Vagina (tissue), 2 donors: Measurements from ENCODE around the gene GRM4. TPM values are rescaled to one million over a fixed set of nuclear protein-coding genes. Genes with fewer than 3 reads are reported as not detected.

Experiments
- DNase-seq, 2 donors: peaks; one replicate each; pipeline ENCODE4 v3.0.0-alpha.2; 2017; ENCODE audit errors: extremely low spot score in 2 of 2
- H3K27ac ChIP-seq: fragments of 200-600 bp; sonication (generic); one replicate; pipeline ENCODE4 v1.5.1; 2019
- H3K27me3 ChIP-seq: fragments of 200-600 bp; sonication (generic); one replicate; pipeline ENCODE4 v1.5.1; 2019
- H3K36me3 ChIP-seq, 2 donors: fragments of 200-600 bp; sonication (generic); one replicate each; pipeline ENCODE4 v1.5.1; 2017 to 2019
- H3K4me1 ChIP-seq: fragments of 200-600 bp; sonication (generic); one replicate; pipeline ENCODE4 v1.5.1; 2019
- H3K4me3 ChIP-seq, 2 donors: fragments of 200-600 bp; sonication (generic); 1 replicate in 1 of 2; 2 replicates in 1 of 2; pipeline ENCODE4 v1.5.1; 2016 to 2019
- H3K9me3 ChIP-seq: fragments of 200-600 bp; sonication (generic); one replicate; pipeline ENCODE4 v1.5.1; 2019
- POLR2A ChIP-seq, 2 donors: fragments of 450-650 bp; IDR thresholded peaks; one replicate each; pipeline ENCODE4 v1.6.1; 2017; ENCODE audit warnings: antibody characterized with exemption in 2 of 2, mild to moderate bottlenecking in 2 of 2, moderate library complexity in 2 of 2
- POLR2AphosphoS5 ChIP-seq, 2 donors: sonication (generic); formaldehyde crosslinking; IDR thresholded peaks; one replicate each; pipeline ENCODE4 v1.9.0; 2017; ENCODE audit warnings: antibody characterized with exemption in 2 of 2, mild to moderate bottlenecking in 2 of 2, low read depth in 1 of 2; ENCODE audit not compliant: insufficient read depth in 1 of 2
- intact Hi-C: fragments of 100-400 bp; cut with DNase I; formaldehyde crosslinking; loops from one replicate; pipeline ENCODE4 v1.15.1; 2023
- total RNA-seq: library from RNA; depleted of rRNA; stranded (reverse); fragments of >200 nt; gene quantifications from one replicate; pipeline ENCODE4 v1.2.3, GENCODE V29; 2016
- TF ChIP-seq, protein P1 (sequence below), 3 experiments: fragments of 450-650 bp in 2 of 3; fragments of 200-600 bp in 1 of 3; sonication (generic) in 1 of 3; IDR thresholded peaks; one replicate each; pipeline ENCODE4 v1.5.1; 2017 to 2019; ENCODE audit warnings: antibody characterized with exemption in 3 of 3, mild to moderate bottlenecking in 2 of 3, moderate library complexity in 2 of 3

Gene GRM4
- total RNA-seq, 1 donor from 2014 or later = not detected

GRCh38 chr6:33983721-33984465 lies 162.0 kb downstream of the GRM4 start:
- no peak for TF ChIP-seq POLR2AphosphoS5 (IDR thresholded peaks at IDR 0.05; ENCODE audit: insufficient read depth in 1 of 2, low read depth in 1 of 2)
- no peak for TF ChIP-seq POLR2A (IDR thresholded peaks at IDR 0.05)
- TF ChIP-seq, protein P1, sequence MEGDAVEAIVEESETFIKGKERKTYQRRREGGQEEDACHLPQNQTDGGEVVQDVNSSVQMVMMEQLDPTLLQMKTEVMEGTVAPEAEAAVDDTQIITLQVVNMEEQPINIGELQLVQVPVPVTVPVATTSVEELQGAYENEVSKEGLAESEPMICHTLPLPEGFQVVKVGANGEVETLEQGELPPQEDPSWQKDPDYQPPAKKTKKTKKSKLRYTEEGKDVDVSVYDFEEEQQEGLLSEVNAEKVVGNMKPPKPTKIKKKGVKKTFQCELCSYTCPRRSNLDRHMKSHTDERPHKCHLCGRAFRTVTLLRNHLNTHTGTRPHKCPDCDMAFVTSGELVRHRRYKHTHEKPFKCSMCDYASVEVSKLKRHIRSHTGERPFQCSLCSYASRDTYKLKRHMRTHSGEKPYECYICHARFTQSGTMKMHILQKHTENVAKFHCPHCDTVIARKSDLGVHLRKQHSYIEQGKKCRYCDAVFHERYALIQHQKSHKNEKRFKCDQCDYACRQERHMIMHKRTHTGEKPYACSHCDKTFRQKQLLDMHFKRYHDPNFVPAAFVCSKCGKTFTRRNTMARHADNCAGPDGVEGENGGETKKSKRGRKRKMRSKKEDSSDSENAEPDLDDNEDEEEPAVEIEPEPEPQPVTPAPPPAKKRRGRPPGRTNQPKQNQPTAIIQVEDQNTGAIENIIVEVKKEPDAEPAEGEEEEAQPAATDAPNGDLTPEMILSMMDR (IDR thresholded peaks at IDR 0.05) = no peak

GRCh38 chr6:33983109-33983716 lies 162.7 kb downstream of the GRM4 start:
- peaks cover 6% of the 10 kb centered on the region for H3K4me1 ChIP-seq
- H3K27me3 ChIP-seq = no peaks in the 10 kb centered on the region
- DNase-seq = no peak
- H3K9me3 ChIP-seq = no peaks in the 10 kb centered on the region
- intact Hi-C loops = no loop called here
- H3K4me3 ChIP-seq = no peak overlapping the region
- H3K36me3 ChIP-seq = no peaks in the 10 kb centered on the region
- H3K27ac ChIP-seq = no peak overlapping the region
- TF ChIP-seq, protein P1 (IDR thresholded peaks at IDR 0.05) = no peak
- no peak for TF ChIP-seq POLR2A (IDR thresholded peaks at IDR 0.05)
- peak in 1 of 2 donors; percentile 17 for TF ChIP-seq POLR2AphosphoS5 (IDR thresholded peaks at IDR 0.05; ENCODE audit: insufficient read depth in 1 of 2, low read depth in 1 of 2)

More at GRCh38 chr6:33983721-33984465, 162.0 kb downstream of the GRM4 start:
- H3K27ac ChIP-seq = no peak overlapping the region
- no peak for DNase-seq
- no peaks in the 10 kb centered on the region for H3K36me3 ChIP-seq
- H3K9me3 ChIP-seq = no peaks in the 10 kb centered on the region
- no peaks in the 10 kb centered on the region for H3K27me3 ChIP-seq
- no peak overlapping the region for H3K4me3 ChIP-seq
- intact Hi-C loops = no loop called here
- H3K4me1 ChIP-seq = peaks cover 6% of the 10 kb centered on the region

- no peaks in the 10 kb centered on the region for H3K9me3 ChIP-seq
- no peak overlapping the region for H3K4me3 ChIP-seq
- H3K27me3 ChIP-seq = no peaks in the 10 kb centered on the region
- H3K36me3 ChIP-seq = no peaks in the 10 kb centered on the region
- intact Hi-C loops = no loop called here
- no peak for DNase-seq
- H3K27ac ChIP-seq = no peak overlapping the region
- peaks cover 6% of the 10 kb centered on the region for H3K4me1 ChIP-seq
- TF ChIP-seq POLR2AphosphoS5 (IDR thresholded peaks at IDR 0.05; ENCODE audit: insufficient read depth in 1 of 2, low read depth in 1 of 2) (no peak), POLR2A (IDR thresholded peaks at IDR 0.05) (no peak)
- TF ChIP-seq, protein P1 (IDR thresholded peaks at IDR 0.05) = no peak
Observed at GRCh38 chr6:33981861-33982260, 164.0 kb downstream of the GRM4 start.

DNA sequence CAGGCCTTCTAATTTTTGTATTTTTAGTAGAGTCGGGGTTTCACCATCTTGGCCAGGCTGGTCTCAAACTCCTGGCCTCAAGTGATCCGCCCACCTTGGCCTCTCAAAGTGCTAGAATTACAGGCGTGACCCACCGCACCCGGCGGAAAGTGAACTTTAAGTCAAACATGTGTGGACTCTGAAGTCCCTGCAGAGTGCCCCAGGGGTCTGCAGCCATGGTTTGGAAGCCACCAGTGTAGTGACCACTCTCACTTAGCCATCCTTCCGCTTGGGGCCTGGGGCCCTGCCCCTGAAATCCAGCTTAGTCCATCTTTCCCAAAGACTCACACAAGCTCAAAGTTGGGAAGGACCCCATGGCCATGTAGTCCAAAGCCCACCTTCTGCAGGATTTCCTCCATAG lies 164.5 kb downstream of the GRM4 start:
- H3K27ac ChIP-seq = no peak overlapping the region
- H3K27me3 ChIP-seq = no peaks in the 10 kb centered on the region
- TF ChIP-seq POLR2A (IDR thresholded peaks at IDR 0.05) (no peak), POLR2AphosphoS5 (IDR thresholded peaks at IDR 0.05; ENCODE audit: insufficient read depth in 1 of 2, low read depth in 1 of 2) (no peak)
- TF ChIP-seq, protein P1 (IDR thresholded peaks at IDR 0.05) = no peak
- no peak overlapping the region for H3K4me3 ChIP-seq
- no peaks in the 10 kb centered on the region for H3K36me3 ChIP-seq
- no peaks in the 10 kb centered on the region for H3K9me3 ChIP-seq
- intact Hi-C loops = no loop called here
- H3K4me1 ChIP-seq = peaks cover 6% of the 10 kb centered on the region
- no peak for DNase-seq
